Heart left ventricle (tissue), 13 donors: ENCODE measurements around the gene CCK.

ENCODE experiments used
- POLR2A ChIP-seq, 2 donors: fragments of 450-650 bp; IDR thresholded peaks; one replicate each; pipeline ENCODE4 v1.6.1; 2017; ENCODE audit warnings: antibody characterized with exemption in 2 of 2, mild to moderate bottlenecking in 2 of 2, moderate library complexity in 2 of 2
- TF ChIP-seq, protein P1 (sequence below), 12 donors: fragments of 200-600 bp; sonication (generic) in 4 of 12; IDR thresholded peaks; one replicate each; pipeline versions ENCODE4 v1.5.0 to v1.8.0; 2018 to 2022; ENCODE audit warnings: antibody characterized with exemption in 12 of 12, mild to moderate bottlenecking in 5 of 12
- donor health status: ischemic (EF 13 %, LVEDD 7.1; RV severe dilation, severe dysfunction).
- donor health status: DM: no; HTN: yes; CAD: no.
- donor health status: DM: no; HTN: no; CAD: no.
- donor health status: ischemic (EF 25% LVEDD 6.9; RV normal size, moderate dysfunction).
- donor health status: ischemic (EF 25% LVEDD 5.7; RV mildly dilated, moderate dysfunction).
- donor health status: ischemic (EF 35%, LVEDD 5.7; RV mildly dilated, moderate dysfunction).
- donor health status: nonischemic (EF 11% LVEDD 7.7; RV severe dilation, severe dysfunction).
- donor health status: DM: yes; HTN: yes; CAD: no.
- donor health status: PGD.
- donor health status: ischemic (EF 29% LVEDD 5.4; RV normal size, mild dysfunction).
- donor health status: nonischemic (EF 23%, LVEDD 6.1; RV moderate dilation, normal function).

DNA sequence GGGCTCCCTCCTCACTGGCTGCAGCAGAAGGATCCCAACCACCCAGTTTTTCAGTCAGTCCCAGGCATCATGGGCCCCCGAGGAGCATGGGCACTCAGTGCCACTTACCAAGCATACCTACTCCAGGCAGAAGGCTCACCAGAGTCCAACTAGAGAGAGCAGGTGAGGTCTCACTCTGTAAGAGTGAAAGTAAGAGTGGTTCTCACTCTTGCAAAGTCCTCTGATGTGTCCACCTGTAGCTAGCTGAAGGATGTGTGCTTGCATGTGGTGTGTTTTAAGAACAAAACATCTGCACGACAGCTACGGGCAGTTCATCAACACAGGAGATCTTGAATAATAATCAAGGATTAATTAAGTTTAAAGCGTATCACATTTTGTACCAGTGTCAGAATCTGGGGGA lies 49.7 kb downstream of the CCK start:
- TF ChIP-seq, protein P1, sequence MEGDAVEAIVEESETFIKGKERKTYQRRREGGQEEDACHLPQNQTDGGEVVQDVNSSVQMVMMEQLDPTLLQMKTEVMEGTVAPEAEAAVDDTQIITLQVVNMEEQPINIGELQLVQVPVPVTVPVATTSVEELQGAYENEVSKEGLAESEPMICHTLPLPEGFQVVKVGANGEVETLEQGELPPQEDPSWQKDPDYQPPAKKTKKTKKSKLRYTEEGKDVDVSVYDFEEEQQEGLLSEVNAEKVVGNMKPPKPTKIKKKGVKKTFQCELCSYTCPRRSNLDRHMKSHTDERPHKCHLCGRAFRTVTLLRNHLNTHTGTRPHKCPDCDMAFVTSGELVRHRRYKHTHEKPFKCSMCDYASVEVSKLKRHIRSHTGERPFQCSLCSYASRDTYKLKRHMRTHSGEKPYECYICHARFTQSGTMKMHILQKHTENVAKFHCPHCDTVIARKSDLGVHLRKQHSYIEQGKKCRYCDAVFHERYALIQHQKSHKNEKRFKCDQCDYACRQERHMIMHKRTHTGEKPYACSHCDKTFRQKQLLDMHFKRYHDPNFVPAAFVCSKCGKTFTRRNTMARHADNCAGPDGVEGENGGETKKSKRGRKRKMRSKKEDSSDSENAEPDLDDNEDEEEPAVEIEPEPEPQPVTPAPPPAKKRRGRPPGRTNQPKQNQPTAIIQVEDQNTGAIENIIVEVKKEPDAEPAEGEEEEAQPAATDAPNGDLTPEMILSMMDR (IDR thresholded peaks at IDR 0.05), result no peak
- TF ChIP-seq POLR2A (IDR thresholded peaks at IDR 0.05), result no peak
